Measurements from ENCODE around the gene ASRGL1.

Gene ASRGL1

GRCh38 chr11:62428871-62429560, 91.8 kb downstream of the ASRGL1 start:
- H2BK12ac ChIP-seq (ENCODE audit: low read length in 2 of 2): peak overlapping the region; percentile 10 to 21
- H2BK5ac ChIP-seq (ENCODE audit: low read depth, low read length, poor library complexity, severe bottlenecking): peak overlapping the region; percentile 82
- no peak overlapping the region for H3K14ac ChIP-seq (ENCODE audit: low read length in 2 of 2)
- H3K4me3 ChIP-seq (ENCODE audit: insufficient read depth in 1 of 2, low read depth in 1 of 2, low read length in 2 of 2): no peak overlapping the region
- peaks cover 32% of the 10 kb centered on the region for H3K4me1 ChIP-seq (ENCODE audit: control insufficient read depth, insufficient read depth, low read depth, low read length)
- H3K18ac ChIP-seq (ENCODE audit: low read depth in 1 of 2, low read length in 2 of 2): no peak overlapping the region
- H3K4ac ChIP-seq (ENCODE audit: low read depth in 1 of 2, low read length in 2 of 2): peak overlapping the region in 1 of 2 experiments; percentile 47
- DNase-seq: no peak
- H3K9ac ChIP-seq (ENCODE audit: low read length): no peak overlapping the region
- H4K8ac ChIP-seq (ENCODE audit: low read length): no peak overlapping the region
- peak overlapping the region; percentile 100 for H2AK5ac ChIP-seq (ENCODE audit: low read length, severe bottlenecking)
- no peak overlapping the region for H2AFZ ChIP-seq (ENCODE audit: low read depth, low read length)
- WGBS: 43% methylated on average over 8 of the region's 8 CpGs
- no peaks in the 10 kb centered on the region for H3K36me3 ChIP-seq (ENCODE audit: control insufficient read depth in 1 of 2, insufficient read depth in 2 of 2, low read depth in 1 of 2, low read length in 2 of 2)
- H3K23ac ChIP-seq (ENCODE audit: low read length in 2 of 2): no peak overlapping the region
- no peak overlapping the region for H2BK120ac ChIP-seq (ENCODE audit: low read depth, low read length)
- H3K9me3 ChIP-seq (ENCODE audit: control insufficient read depth, low read length): no peaks in the 10 kb centered on the region
- no peaks in the 10 kb centered on the region for H3K27me3 ChIP-seq (ENCODE audit: control insufficient read depth in 1 of 2, insufficient read depth in 1 of 2, low read length in 2 of 2)
- no peak overlapping the region for H4K91ac ChIP-seq (ENCODE audit: low read length)
- peak overlapping the region; percentile 100 for H3K27ac ChIP-seq (ENCODE audit: low read length, poor library complexity, severe bottlenecking)
- no peak overlapping the region for H3K4me2 ChIP-seq (ENCODE audit: low read length, poor library complexity, severe bottlenecking)
- no peak overlapping the region for H2BK15ac ChIP-seq (ENCODE audit: low read depth, poor library complexity, severe bottlenecking)
- H3K79me1 ChIP-seq (replicated peaks; ENCODE audit: low read length, poor library complexity, severe bottlenecking): peaks cover 6% of the 10 kb centered on the region

GRCh38 chr11:62430425-62430824, 93.2 kb downstream of the ASRGL1 start:
- no peak overlapping the region for H3K4me3 ChIP-seq (ENCODE audit: insufficient read depth in 1 of 2, low read depth in 1 of 2, low read length in 2 of 2)
- no peak overlapping the region for H3K23ac ChIP-seq (ENCODE audit: low read length in 2 of 2)
- peaks cover 34% of the 10 kb centered on the region for H3K4me1 ChIP-seq (ENCODE audit: control insufficient read depth, insufficient read depth, low read depth, low read length)
- peak overlapping the region; percentile 52 for H2BK120ac ChIP-seq (ENCODE audit: low read depth, low read length)
- H4K91ac ChIP-seq (ENCODE audit: low read length): peak overlapping the region; percentile 82
- H3K4ac ChIP-seq (ENCODE audit: low read depth in 1 of 2, low read length in 2 of 2): peak overlapping the region; percentile 47 to 73
- H2BK15ac ChIP-seq (ENCODE audit: low read depth, poor library complexity, severe bottlenecking): no peak overlapping the region
- H2AK5ac ChIP-seq (ENCODE audit: low read length, severe bottlenecking): peak overlapping the region; percentile 100
- peaks cover 4% of the 10 kb centered on the region for H3K79me1 ChIP-seq (replicated peaks; ENCODE audit: low read length, poor library complexity, severe bottlenecking)
- peak overlapping the region; percentile 97 for H3K27ac ChIP-seq (ENCODE audit: low read length, poor library complexity, severe bottlenecking)
- H3K9ac ChIP-seq (ENCODE audit: low read length): no peak overlapping the region
- H4K8ac ChIP-seq (ENCODE audit: low read length): peak overlapping the region; percentile 61
- WGBS: 90% methylated on average over 3 of the region's 3 CpGs
- peak overlapping the region; percentile 69 to 74 for H3K18ac ChIP-seq (ENCODE audit: low read depth in 1 of 2, low read length in 2 of 2)
- peak overlapping the region in 1 of 2 experiments; percentile 83 for H2BK12ac ChIP-seq (ENCODE audit: low read length in 2 of 2)
- H3K27me3 ChIP-seq (ENCODE audit: control insufficient read depth in 1 of 2, insufficient read depth in 1 of 2, low read length in 2 of 2): no peaks in the 10 kb centered on the region
- no peak for DNase-seq
- no peak overlapping the region for H2AFZ ChIP-seq (ENCODE audit: low read depth, low read length)
- peak overlapping the region; percentile 82 for H2BK5ac ChIP-seq (ENCODE audit: low read depth, low read length, poor library complexity, severe bottlenecking)
- H3K4me2 ChIP-seq (ENCODE audit: low read length, poor library complexity, severe bottlenecking): no peak overlapping the region
- peaks cover 0 to 2% of the 10 kb centered on the region in 2 experiments for H3K36me3 ChIP-seq (ENCODE audit: control insufficient read depth in 1 of 2, insufficient read depth in 2 of 2, low read depth in 1 of 2, low read length in 2 of 2)
- H3K9me3 ChIP-seq (ENCODE audit: control insufficient read depth, low read length): no peaks in the 10 kb centered on the region
- H3K14ac ChIP-seq (ENCODE audit: low read length in 2 of 2): no peak overlapping the region

GRCh38 chr11:62431171-62431901, 94.1 kb downstream of the ASRGL1 start:
- H3K4me3 ChIP-seq (ENCODE audit: insufficient read depth in 1 of 2, low read depth in 1 of 2, low read length in 2 of 2): no peak overlapping the region
- H2BK5ac ChIP-seq (ENCODE audit: low read depth, low read length, poor library complexity, severe bottlenecking): peak overlapping the region; percentile 86
- no peak overlapping the region for H3K4ac ChIP-seq (ENCODE audit: low read depth in 1 of 2, low read length in 2 of 2)
- H2BK120ac ChIP-seq (ENCODE audit: low read depth, low read length): no peak overlapping the region
- H2BK12ac ChIP-seq (ENCODE audit: low read length in 2 of 2): no peak overlapping the region
- 30% methylated on average over 9 of the region's 11 CpGs for WGBS
- peak overlapping the region; percentile 97 for H3K27ac ChIP-seq (ENCODE audit: low read length, poor library complexity, severe bottlenecking)
- H3K4me1 ChIP-seq (ENCODE audit: control insufficient read depth, insufficient read depth, low read depth, low read length): peaks cover 26% of the 10 kb centered on the region
- peak overlapping the region; percentile 22 to 69 for H3K18ac ChIP-seq (ENCODE audit: low read depth in 1 of 2, low read length in 2 of 2)
- no peaks in the 10 kb centered on the region for H3K9me3 ChIP-seq (ENCODE audit: control insufficient read depth, low read length)
- H2BK15ac ChIP-seq (ENCODE audit: low read depth, poor library complexity, severe bottlenecking): no peak overlapping the region
- H2AFZ ChIP-seq (ENCODE audit: low read depth, low read length): no peak overlapping the region
- peak overlapping the region; percentile 100 for H2AK5ac ChIP-seq (ENCODE audit: low read length, severe bottlenecking)
- H4K8ac ChIP-seq (ENCODE audit: low read length): peak overlapping the region; percentile 83
- H4K91ac ChIP-seq (ENCODE audit: low read length): peak overlapping the region; percentile 92
- peaks cover 4% of the 10 kb centered on the region for H3K79me1 ChIP-seq (replicated peaks; ENCODE audit: low read length, poor library complexity, severe bottlenecking)
- no peak overlapping the region for H3K4me2 ChIP-seq (ENCODE audit: low read length, poor library complexity, severe bottlenecking)
- DNase-seq: peak; percentile 87
- no peak overlapping the region for H3K23ac ChIP-seq (ENCODE audit: low read length in 2 of 2)
- H3K27me3 ChIP-seq (ENCODE audit: control insufficient read depth in 1 of 2, insufficient read depth in 1 of 2, low read length in 2 of 2): no peaks in the 10 kb centered on the region
- no peak overlapping the region for H3K14ac ChIP-seq (ENCODE audit: low read length in 2 of 2)
- H3K9ac ChIP-seq (ENCODE audit: low read length): peak overlapping the region; percentile 16
- H3K36me3 ChIP-seq (ENCODE audit: control insufficient read depth in 1 of 2, insufficient read depth in 2 of 2, low read depth in 1 of 2, low read length in 2 of 2): peaks cover 0 to 2% of the 10 kb centered on the region in 2 experiments

GRCh38 chr11:62432695-62433094, 95.4 kb downstream of the ASRGL1 start:
- no peak overlapping the region for H3K9ac ChIP-seq (ENCODE audit: low read length)
- no peak overlapping the region for H2BK15ac ChIP-seq (ENCODE audit: low read depth, poor library complexity, severe bottlenecking)
- 96% methylated on average over 7 of the region's 9 CpGs for WGBS
- H3K36me3 ChIP-seq (ENCODE audit: control insufficient read depth in 1 of 2, insufficient read depth in 2 of 2, low read depth in 1 of 2, low read length in 2 of 2): peaks cover 0 to 2% of the 10 kb centered on the region in 2 experiments
- no peak overlapping the region for H2BK5ac ChIP-seq (ENCODE audit: low read depth, low read length, poor library complexity, severe bottlenecking)
- H3K14ac ChIP-seq (ENCODE audit: low read length in 2 of 2): no peak overlapping the region
- H2BK120ac ChIP-seq (ENCODE audit: low read depth, low read length): no peak overlapping the region
- peaks cover 4% of the 10 kb centered on the region for H3K79me1 ChIP-seq (replicated peaks; ENCODE audit: low read length, poor library complexity, severe bottlenecking)
- no peak overlapping the region for H4K8ac ChIP-seq (ENCODE audit: low read length)
- H3K23ac ChIP-seq (ENCODE audit: low read length in 2 of 2): no peak overlapping the region
- peaks cover 26% of the 10 kb centered on the region for H3K4me1 ChIP-seq (ENCODE audit: control insufficient read depth, insufficient read depth, low read depth, low read length)
- no peak for DNase-seq
- no peak overlapping the region for H3K4me3 ChIP-seq (ENCODE audit: insufficient read depth in 1 of 2, low read depth in 1 of 2, low read length in 2 of 2)
- no peaks in the 10 kb centered on the region for H3K27me3 ChIP-seq (ENCODE audit: control insufficient read depth in 1 of 2, insufficient read depth in 1 of 2, low read length in 2 of 2)
- no peak overlapping the region for H3K4me2 ChIP-seq (ENCODE audit: low read length, poor library complexity, severe bottlenecking)
- no peak overlapping the region for H2AK5ac ChIP-seq (ENCODE audit: low read length, severe bottlenecking)
- H3K9me3 ChIP-seq (ENCODE audit: control insufficient read depth, low read length): no peaks in the 10 kb centered on the region
- H4K91ac ChIP-seq (ENCODE audit: low read length): no peak overlapping the region
- H2BK12ac ChIP-seq (ENCODE audit: low read length in 2 of 2): no peak overlapping the region
- peak overlapping the region; percentile 93 for H3K27ac ChIP-seq (ENCODE audit: low read length, poor library complexity, severe bottlenecking)
- H3K4ac ChIP-seq (ENCODE audit: low read depth in 1 of 2, low read length in 2 of 2): no peak overlapping the region
- no peak overlapping the region for H3K18ac ChIP-seq (ENCODE audit: low read depth in 1 of 2, low read length in 2 of 2)
- no peak overlapping the region for H2AFZ ChIP-seq (ENCODE audit: low read depth, low read length)

Data from mesenchymal stem cell (in vitro differentiated cells and primary cell).